Stimulated activated CD4-positive, alpha-beta T cell treated with anti-CD3 and anti-CD28 coated beads, TNF-alpha, amount 100 ng/mL, for 4 hours (primary cell): ENCODE measurements around the gene TBC1D14.
"Not testable (repeated sequence)": the region's sequence is repeated elsewhere in the genome, so short reads cannot be mapped to it uniquely, and the experiment has no call there.

ENCODE experiments used
- DNase-seq, 3 experiments: peaks; one replicate each; pipeline ENCODE4 v3.0.0-alpha.2; 2020; ENCODE audit warnings: low read depth in 3 of 3

The TBC1D14 gene

DNA sequence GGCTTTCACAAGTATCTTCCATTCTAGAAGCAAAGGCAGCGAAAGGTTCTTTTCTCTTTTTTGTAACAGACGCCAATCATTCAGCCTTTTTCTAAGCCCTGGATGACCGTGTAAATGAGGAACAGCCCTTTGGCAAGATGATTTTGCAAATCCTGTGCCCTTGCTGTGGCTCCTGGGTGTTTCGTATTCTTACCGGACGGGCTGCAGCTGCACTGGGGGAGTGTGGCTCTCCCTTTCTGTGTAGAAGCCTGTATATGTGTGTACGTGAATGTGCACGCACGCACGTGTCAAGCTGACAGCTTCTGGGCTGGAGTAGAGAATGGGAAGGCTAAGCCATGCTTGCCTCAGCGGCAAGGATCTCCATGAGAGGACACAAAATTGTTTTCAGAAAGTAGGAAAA lies 150.0 kb downstream of the TBC1D14 start:
- no peak for DNase-seq

DNA sequence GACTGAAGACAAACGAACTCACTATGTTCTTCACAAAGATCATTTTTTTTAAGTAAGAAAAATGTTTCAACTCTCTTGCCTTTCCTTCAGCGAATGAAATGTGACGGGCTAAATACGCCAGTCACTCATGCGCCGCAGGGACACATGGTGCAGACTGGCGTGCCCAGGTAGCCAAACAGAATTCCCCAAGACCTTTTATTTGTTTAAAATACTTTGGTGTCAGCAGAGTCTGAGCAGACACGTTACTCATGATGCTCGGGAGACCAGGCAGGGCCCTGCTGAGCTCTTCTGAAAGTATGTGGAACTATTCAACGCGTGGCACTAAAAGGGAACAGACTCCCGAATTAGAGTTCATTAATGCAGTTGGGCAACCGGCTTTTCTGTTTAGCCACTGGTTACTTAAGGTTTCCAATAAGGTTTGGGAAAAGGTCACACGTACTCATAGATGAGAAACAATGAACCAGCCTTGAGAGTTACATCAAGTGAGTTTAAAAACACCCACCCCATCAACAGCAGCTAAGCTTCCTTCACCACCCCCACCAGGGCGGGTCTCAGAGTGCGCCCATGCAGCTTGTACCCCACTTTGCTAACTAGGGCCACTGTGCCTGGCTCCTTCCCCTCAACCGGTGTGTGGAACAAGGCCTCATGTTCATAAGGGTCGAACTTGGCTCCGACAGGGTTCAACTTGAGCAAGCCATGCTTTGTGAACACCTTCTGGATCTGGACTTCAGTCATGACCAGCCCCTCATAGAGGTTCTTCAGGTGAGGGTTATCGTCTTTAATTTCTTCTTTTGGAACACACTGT lies 150.9 kb downstream of the TBC1D14 start:
- DNase-seq, result no peak

DNA sequence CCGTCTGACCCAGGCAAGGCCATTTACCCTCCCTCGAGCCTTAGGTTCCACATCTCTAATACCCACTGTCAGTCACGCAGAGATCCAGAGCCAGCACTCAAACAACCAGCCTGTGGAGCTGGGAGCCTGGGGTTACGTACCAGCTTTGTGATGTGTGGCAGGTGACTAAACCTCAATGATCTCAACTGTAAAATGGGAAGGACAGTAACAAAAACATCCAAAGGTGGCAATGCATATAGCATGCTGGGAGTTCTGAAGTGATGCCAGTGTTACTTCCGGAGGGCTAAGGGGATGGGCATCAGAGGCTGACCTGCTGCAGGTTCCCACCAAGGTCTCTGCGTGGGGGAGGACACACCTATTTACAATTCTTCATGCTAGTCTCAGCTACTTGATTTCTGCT lies 152.2 kb downstream of the TBC1D14 start:
- DNase-seq, result no peak

DNA sequence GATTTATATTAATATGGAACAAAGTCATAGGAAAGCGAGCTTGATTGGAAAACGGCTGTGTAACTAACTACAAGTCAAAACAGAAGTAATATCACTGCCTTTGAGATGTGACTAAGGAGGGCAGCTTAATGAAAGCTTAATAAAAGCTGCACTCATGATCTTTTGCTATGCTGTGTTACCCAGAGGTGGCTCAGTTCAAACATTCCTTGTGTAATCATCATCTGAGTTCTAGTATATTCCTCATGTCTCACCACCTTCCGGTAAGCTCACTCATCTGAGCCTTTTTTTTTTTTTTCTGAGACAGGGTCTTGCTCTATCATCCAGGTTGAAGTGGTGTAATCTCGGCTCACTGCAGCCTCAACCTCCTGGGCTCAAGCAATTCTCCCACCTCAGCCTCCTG lies 153.2 kb downstream of the TBC1D14 start:
- no peak for DNase-seq

DNA sequence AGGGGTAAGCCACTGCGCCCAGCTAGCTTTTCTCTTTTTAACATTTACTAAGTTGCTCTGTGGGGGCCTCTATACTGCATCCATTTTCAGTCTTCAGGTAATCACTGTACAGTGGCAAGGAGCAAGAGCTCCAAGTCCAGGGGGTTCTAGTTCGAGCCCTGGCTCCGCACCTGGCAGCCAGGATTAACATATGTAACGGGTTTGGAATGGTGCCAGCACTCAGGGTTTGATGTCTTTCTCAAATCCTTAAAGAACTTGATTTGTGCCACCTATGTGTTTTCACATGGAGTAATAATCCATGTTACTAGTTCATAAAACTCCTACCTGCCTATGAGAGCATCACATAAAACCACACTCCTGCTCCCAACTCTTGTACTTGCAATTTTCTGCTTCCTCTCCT lies 153.7 kb downstream of the TBC1D14 start:
- no peak for DNase-seq

DNA sequence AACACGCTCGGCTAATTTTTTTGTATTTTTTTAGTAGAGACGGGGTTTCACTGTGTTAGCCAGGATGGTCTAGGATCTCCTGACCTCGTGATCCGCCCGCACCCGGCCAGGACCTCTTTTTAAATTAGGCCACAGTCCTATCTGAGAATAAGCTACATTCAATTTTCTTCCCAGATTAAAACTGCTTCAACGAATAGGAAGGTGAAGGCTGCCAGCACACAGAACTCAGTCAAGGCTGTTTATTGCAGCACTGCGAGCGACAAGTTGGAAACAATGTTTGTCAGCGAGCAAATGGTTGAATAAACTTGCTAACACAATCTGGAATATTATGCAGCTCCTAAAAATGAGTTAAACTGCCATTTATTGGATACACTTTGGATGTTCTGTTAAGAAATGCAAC lies 156.4 kb downstream of the TBC1D14 start:
- DNase-seq, result no peak

DNA sequence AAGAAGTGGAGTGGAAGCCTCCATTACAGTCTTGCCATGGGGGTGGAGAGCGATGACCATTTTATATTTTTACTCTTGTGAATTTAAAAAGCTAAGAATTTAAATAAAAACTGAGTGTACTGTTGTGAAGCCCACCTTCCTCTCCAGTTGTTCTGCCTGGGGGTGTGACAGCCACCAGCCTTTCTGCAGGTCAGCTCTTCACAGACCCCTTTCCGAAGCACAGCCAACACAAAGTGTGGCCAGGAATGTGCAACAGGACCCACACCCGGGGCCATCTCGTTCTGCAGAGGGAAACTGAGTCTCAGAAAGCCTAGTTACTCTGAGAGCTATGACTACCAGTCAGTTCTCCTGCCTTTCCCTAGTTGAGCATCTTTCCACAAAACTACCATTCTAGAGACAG lies 156.9 kb downstream of the TBC1D14 start:
- DNase-seq, result no peak

DNA sequence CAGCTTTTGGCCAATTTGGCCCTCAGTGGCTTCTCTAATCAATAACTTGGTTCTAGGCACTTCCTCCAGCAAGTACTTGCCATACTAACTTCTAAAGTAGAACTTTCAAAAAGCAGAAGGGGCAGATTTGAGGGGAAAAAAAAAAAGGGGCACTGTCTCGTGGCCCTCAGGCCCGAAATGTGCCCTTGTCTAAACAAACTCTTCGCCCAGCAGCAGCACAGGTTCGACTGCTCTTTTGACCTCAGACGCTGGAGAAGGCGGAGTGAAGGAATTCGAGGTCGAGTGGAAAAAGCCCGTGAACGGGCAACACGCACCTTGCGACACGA lies 157.5 kb downstream of the TBC1D14 start:
- DNase-seq, result no peak

DNA sequence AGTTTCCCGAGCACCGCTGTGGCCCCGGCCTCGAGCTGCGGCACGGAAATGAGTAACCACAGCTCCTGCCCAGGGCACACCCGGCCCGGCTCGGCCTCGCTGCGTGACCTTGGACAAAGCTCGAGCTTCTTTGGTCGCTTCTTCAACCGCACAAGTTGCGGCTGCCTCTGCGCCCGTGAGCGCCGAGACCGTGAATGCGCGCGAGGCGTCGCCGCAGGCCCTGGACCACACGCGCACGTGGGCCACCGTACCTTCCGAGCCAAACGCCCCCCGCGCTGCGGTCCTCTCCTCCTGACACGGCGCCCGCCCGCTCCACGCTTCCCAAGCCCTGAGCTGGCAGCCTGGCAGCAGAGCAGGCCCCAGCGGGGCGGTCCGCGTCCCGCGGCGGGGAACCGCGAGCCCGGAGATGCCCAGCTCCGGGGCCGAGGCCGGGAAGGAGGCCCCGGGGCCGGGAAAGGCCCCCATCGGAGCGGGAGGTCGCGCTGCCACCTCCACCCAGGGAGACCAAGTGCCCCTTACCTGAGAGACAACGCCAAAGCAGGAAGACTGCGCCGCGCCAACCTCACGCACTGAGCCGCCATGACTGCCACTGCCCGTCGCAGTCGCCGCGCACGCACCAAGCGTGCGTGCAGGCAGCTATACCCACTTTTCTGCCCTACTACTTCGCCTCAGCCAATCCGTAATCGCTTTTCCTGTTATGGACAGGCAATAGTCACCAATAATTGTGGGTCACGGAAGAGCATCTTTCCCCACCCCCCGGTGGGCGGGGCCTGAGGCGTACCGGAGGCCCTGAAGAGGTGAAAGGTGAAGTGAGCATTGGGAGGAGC lies 158.0 kb downstream of the TBC1D14 start, which contains the start of gene GRPEL1:
GRPEL1 (minus strand) TSS at position 613 of the 827 bp plus-strand sequence; CDS start at position 581, 32 bp downstream.
- DNase-seq, result peak in 2 of 3 experiments; percentile 100

DNA sequence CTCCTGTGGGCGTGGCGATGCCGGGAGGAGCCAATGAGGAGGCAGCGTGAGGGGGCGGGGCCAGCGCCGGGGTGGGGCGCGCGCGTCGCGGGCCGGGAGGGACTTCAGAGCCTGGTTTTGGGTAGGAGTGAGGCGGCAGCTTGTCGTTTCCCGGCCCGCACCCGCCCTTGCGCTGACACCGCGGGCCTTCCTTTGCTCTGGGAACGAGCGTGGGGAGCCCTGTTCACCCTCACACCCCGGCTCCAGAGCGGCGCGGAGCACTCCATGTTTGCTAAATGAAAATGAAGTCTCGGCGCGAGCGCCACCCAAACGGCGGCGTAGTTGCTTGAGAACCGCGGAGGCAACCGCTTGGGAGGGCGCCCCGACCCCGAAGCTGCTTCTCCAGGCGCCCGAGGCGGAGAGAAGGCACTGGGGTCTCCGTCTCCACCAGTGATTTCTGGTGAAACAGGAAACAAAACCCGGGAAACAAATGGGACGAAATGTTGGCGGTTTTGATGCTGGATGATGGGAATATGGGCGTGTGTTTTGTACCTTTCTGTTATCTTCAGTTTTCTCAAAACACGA lies 158.7 kb downstream of the TBC1D14 start:
- DNase-seq, result peak in 1 of 3 experiments; percentile 100

DNA sequence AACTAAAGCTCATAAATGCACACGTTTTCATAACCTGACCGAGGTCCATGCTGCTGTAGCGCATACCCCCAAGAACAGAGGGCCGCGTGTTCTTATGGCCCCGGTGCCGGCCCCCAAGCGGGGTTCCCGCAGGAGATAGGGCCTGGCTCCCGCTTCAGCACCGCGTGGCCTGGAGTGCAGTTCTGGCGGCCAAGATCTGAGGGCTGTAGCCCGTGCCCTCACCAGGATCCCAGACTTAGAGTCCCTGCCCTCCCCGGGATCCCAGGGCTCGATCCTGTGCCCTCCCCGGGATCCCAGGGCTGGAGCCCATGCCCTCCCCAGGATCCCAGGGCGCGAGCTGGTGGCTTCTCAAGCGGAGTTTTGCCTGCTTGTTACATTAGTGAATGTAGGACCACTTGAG lies 159.3 kb downstream of the TBC1D14 start:
- DNase-seq, result no peak

DNA sequence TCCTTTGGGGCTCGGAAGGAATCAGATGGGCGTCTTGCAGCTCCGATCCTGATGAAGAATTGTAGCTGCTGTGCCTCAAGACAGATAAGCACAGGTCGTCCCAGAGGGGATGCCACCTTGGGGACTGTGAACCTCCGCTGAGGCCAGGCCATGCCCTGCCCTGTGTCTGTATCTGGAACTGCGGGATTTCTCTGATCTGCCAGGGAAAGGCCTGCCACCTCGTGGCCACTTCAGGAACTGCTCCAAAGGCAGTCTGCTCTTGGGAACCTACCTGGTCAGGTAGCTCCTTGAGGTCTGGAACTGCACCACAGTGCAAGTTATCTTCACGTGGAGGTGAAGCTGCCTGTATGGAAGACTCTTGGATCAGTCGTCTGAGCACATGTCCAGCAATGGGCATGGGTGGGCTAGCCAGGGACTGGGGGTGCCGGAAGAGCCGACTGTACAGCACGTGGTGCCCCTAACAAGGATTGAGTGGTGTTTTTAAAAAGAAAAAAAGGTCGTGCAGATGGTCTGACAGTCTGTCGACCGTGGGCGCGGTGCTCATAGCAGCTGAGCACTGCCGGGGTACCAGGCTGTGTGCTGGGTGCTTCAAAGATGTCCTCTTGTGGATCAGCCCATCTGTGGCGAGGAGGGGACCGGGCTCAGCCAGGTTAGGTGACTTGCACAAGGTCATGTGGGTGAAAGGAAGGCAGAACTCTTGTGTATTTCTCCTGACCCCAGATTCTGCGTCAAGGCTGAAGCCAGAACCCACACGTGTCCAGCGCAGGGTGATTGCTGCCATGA lies 161.3 kb downstream of the TBC1D14 start:
- DNase-seq, result peak; percentile 76 to 79 (median 77)

DNA sequence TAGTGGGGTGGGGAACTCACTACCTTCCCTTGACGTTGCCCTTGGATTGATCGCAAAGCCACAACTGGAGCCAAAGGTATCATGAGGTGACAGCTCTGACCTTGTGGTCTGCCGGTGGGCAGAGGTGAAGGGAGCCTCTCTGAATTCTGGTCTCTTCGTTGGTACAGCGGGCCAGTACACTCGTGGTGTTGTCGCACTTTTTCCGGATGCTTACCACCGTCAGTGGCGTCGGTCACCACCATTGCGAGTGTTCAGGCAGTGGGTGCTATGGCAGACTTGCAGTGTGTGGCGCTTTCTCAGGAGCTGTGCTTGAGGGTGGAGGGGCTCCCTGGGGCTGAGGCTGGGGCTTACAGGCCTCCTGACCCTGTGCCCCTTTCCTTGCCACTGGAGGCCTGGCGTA lies 163.4 kb downstream of the TBC1D14 start:
- DNase-seq, result no peak

DNA sequence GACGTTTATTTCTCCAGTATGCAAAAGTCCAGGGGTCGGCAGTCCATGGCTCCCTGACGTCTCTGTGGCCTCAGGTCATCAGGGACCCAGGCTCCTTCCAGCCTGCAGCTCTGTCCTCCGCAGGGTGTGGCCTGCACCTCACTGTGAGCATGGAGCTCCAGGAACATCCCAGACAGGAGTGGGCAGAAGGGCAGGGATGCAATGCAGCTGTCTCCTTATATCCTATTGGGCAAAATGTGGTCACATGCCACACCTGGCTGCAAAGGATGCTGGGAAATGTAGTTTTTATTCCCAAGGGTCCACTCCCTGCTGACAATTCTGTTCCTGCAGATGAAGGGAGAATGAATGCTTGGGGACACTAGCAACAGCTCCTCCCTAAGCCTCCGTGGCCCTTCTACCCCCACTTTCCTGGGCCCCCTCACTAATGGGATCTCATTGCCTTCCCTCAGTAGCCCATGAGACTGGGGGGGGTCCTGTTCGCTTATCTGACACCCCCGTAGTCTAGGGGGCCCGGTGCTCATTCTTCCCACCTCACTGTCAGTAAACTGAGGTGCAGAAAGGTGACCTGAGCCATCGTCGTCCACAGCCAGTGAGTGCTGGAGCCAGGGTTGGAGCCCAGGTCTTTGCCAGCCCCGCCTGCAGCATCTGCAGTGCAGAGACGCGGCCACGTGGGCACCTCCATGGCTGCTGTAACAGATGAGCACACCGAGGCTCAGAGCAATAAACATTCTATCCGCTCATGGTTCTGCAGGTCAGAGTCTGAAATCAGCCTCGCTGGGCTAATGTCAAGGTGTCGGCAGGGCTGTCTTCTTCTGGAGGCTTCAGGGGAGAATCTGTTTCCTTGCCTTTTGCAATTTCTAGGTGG lies 164.1 kb downstream of the TBC1D14 start:
- no peak for DNase-seq

DNA sequence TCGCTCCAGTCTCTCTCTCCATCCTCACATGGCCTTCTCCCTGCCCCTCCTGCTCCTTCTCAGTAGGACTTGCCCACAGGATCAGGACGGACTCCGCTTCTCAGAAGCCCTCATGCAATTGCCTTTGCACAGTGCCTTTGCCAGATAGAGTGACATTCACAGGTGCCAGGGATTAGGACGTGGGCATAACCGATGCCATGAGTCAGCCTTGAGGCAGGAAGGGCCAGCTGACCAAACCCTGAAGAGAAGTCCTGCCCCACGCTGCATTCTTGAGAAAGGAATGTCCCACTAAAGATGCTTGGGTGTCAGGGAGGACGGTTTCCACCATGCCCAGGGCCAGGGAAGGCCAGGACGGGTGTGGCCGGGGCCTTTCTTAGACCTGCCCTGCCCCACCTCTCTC lies 164.8 kb downstream of the TBC1D14 start:
- DNase-seq, result no peak

DNA sequence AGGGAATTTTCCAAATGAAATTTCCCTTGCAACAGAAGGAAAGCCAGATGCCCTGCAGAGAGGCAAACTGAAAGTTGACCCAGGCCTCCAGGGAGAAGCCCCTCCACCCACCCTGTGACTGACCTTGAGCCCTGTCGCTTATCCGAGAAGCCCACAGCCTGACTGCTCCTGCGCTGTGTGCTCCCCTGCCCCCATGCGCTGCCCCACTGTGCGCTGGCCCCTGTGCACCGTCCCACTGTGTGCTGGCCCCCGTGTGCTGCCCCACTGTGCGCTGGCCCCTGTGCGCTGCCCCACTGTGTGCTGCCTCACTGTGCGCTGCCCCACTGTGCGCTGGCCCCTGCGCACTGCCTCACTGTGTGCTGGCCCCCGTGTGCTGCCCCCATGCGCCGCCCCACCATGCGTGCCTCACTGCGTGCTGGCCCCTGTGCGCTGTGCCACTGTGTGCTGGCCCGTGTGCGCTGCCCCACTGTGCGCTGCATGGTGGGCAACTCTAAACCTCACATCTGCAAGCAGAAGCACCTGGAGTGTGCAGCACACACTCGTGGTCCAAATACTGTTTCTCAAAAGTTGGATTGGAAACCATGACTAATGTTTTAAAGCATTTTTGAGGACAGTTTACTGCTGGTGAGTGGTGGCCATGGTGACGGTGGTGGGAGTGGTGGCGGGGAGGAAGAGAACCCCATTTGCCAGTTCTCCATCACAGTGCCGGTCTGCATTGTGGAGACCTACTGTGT lies 166.5 kb downstream of the TBC1D14 start:
- no peak for DNase-seq

DNA sequence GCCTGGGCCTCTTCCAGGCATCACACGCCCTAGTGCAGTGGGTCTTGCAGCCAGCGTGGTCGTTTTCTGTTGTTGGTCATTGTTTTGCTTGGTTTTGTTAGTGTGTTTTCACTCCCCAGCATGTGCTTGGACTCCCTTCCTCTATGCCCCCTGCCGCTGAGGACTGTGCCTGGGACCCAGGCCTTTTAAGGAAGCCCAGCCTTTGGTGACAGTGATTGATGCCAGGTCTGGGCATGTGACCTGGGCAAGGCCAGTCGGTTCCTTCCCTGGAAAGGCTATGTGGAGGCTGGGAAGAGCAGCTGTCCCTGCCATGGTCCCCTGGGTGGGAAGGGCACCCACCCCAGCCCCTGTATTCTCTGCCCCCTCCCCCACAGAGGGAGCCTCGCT lies 167.1 kb downstream of the TBC1D14 start:
- DNase-seq, result no peak

DNA sequence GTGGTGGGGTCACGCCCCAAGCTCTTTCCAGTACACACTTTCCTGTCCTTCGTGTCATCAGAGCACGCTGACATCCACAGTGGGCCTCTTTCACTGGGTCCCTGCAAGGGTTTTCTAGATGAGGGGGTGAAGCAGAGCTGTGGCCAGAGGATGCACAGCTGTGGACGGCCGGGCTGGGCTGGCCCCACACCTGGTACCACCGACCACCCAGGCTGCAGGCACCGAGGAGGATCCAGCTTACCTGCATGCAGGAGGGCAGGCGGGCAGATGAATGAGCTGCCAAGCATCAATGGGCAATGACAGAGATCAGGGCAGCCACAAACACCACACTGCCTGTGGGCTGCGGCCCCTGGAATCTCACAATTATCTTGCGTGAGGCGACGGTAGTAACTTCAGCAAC lies 167.7 kb downstream of the TBC1D14 start:
- no peak for DNase-seq

DNA sequence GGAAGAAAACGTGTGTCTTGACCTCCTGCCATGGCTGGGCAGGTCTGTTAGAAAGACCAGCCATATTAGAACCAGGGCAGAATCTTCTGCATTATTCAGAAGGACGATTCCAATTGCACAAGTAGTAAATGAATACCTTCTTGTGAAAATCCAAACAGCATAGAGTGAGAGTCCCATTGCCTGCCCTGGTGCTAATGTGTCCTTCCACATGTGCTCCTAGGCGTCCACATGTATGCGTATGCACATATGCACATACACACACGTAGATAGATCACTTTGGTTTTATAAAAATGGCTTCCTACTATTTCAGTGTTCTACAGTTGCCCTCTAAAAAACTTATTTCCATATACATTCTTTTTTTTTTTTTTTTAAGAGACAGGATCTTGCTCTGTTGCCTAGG lies 168.4 kb downstream of the TBC1D14 start:
- DNase-seq, result no peak

DNA sequence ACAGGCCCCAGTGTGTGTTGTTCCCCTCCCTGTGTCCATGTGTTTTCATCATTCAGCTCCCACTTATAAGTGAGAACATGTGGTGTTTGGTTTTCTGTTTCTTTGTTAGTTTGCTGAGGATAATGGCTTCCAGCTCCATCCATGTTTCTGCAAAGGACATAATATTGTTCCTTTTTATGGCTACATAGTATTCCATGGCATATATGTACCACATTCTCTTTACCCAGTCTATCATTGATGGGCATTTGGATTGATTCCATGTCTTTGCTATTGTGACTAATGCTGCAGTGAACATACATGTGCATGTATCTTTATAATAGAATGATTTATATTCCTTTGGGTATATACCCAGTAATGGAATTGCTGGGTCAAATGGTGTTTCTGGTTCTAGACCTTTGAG lies 169.9 kb downstream of the TBC1D14 start:
- not testable (repeated sequence) for DNase-seq
